COLO668 (cell line): ENCODE measurements around the gene TIMM44.

Source experiments
- DNase-seq: peaks from one replicate; lab custom pipeline; 2025; ENCODE audit not compliant: unreplicated experiment; lab: John Stamatoyannopoulos, UW

The TIMM44 gene

GRCh38 chr19:7877249-7877836, 66.1 kb downstream of the TIMM44 start:
- no peak for DNase-seq
